ENCODE data around the gene SCUBE1. TPM values are rescaled to one million over a fixed set of nuclear protein-coding genes. Genes with fewer than 3 reads are reported as not detected.

SCUBE1 gene
- total and polyA plus RNA-seq, 2 experiments from 2014 or later = 2.1 to 2.2 TPM

DNA sequence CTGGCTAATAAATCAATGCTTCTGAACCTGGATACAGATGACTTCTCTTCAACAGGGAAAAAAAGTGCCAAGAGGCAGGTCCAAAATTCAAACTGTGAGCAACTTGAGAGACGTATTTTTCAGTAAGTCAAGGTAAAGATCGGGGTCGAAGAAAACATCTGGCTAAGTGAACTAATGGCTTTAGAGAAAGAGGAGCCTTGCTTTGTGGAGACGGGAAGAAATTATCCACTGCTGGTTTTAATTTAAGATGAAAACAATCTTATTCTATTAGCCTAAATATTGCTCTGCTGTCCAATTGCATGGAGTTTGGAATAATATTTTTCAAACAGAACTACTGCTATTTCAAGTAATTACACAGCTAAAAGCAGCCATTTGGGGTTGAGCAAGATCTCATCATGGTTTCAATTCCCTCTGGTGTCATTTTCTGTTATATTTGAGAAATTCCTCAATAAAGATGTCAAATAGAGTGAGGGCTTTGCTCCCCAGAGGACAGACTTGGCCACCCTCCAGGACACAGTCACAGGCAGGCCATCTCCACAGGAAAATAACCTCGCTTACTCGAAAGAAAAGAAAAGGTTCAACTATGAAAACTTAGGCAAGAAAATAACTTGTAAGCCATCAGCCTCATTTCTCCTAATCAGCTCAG is 29.8 kb downstream of the SCUBE1 start:
- no peak overlapping the region for H3K4me3 ChIP-seq

GRCh38 chr22:43312608-43313007 is 30.6 kb downstream of the SCUBE1 start:
- TF ChIP-seq CTCF (IDR thresholded peaks at IDR 0.05; ENCODE audit: poor library complexity) (no peak), EZH2 (IDR thresholded peaks at IDR 0.05; ENCODE audit: borderline replicate concordance) (no peak), EZH2phosphoT487 (IDR thresholded peaks at IDR 0.05; ENCODE audit: low read depth, severe bottlenecking, unreplicated experiment) (no peak)
- no peak for DNase-seq (ENCODE audit: low spot score)
- H3K9me2 ChIP-seq (replicated peaks; ENCODE audit: insufficient read depth) = no peaks in the 10 kb centered on the region
- H3K9me3 ChIP-seq (ENCODE audit: low read depth) = no peaks in the 10 kb centered on the region
- H3K4me1 ChIP-seq (ENCODE audit: insufficient read depth) = peaks cover 32% of the 10 kb centered on the region
- H3K27ac ChIP-seq = no peak overlapping the region
- no peaks in the 10 kb centered on the region for H4K20me1 ChIP-seq (ENCODE audit: insufficient read depth, poor library complexity, severe bottlenecking)
- no peaks in the 10 kb centered on the region for H3K27me3 ChIP-seq
- no peak overlapping the region for H3K4me2 ChIP-seq
- no peaks in the 10 kb centered on the region for H3K79me2 ChIP-seq
- WGBS (ENCODE audit: low lambda C conversion rate, missing lambda C conversion rate) = 84% methylated on average over 10 of the region's 10 CpGs
- H3K4me3 ChIP-seq = no peak overlapping the region
- no peaks in the 10 kb centered on the region for H3K36me3 ChIP-seq (replicated peaks; ENCODE audit: insufficient read depth, low read depth)
- H2AFZ ChIP-seq = no peak overlapping the region

More for the DNA sequence above, 29.8 kb downstream of the SCUBE1 start:
- no peaks in the 10 kb centered on the region for H3K79me2 ChIP-seq
- DNase-seq (ENCODE audit: low spot score) = no peak
- H3K36me3 ChIP-seq (replicated peaks; ENCODE audit: insufficient read depth, low read depth) = no peaks in the 10 kb centered on the region
- no peak overlapping the region for H2AFZ ChIP-seq
- H3K4me2 ChIP-seq = no peak overlapping the region
- no peaks in the 10 kb centered on the region for H4K20me1 ChIP-seq (ENCODE audit: insufficient read depth, poor library complexity, severe bottlenecking)
- no peaks in the 10 kb centered on the region for H3K9me3 ChIP-seq (ENCODE audit: low read depth)
- WGBS (ENCODE audit: low lambda C conversion rate, missing lambda C conversion rate) = 53% methylated on average over 6 of the region's 6 CpGs
- no peaks in the 10 kb centered on the region for H3K9me2 ChIP-seq (replicated peaks; ENCODE audit: insufficient read depth)
- TF ChIP-seq CTCF (IDR thresholded peaks at IDR 0.05; ENCODE audit: poor library complexity) = no peak
- TF ChIP-seq EZH2phosphoT487 (IDR thresholded peaks at IDR 0.05; ENCODE audit: low read depth, severe bottlenecking, unreplicated experiment) = peak; percentile 46
- H3K27ac ChIP-seq = peak overlapping the region; percentile 32
- no peaks in the 10 kb centered on the region for H3K27me3 ChIP-seq
- peaks cover 34% of the 10 kb centered on the region for H3K4me1 ChIP-seq (ENCODE audit: insufficient read depth)

- Histone ChIP-seq H3K4me1 (ENCODE audit: insufficient read depth) (peaks cover 29% of the 10 kb centered on the region), H4K20me1 (ENCODE audit: insufficient read depth, poor library complexity, severe bottlenecking) (no peaks in the 10 kb centered on the region), H3K36me3 (replicated peaks; ENCODE audit: insufficient read depth, low read depth) (no peaks in the 10 kb centered on the region), H2AFZ (no peak overlapping the region), H3K9me3 (ENCODE audit: low read depth) (no peaks in the 10 kb centered on the region), H3K79me2 (no peaks in the 10 kb centered on the region), H3K27ac (no peak overlapping the region), H3K4me2 (no peak overlapping the region), H3K9me2 (replicated peaks; ENCODE audit: insufficient read depth) (no peaks in the 10 kb centered on the region), H3K27me3 (no peaks in the 10 kb centered on the region), H3K4me3 (no peak overlapping the region)
- WGBS (ENCODE audit: low lambda C conversion rate, missing lambda C conversion rate) = 100% methylated on average over 1 of the region's 1 CpG
- no peak for TF ChIP-seq EZH2phosphoT487 (IDR thresholded peaks at IDR 0.05; ENCODE audit: low read depth, severe bottlenecking, unreplicated experiment)
- no peak for DNase-seq (ENCODE audit: low spot score)
Observed at GRCh38 chr22:43310798-43311197, 32.4 kb downstream of the SCUBE1 start.

DNA sequence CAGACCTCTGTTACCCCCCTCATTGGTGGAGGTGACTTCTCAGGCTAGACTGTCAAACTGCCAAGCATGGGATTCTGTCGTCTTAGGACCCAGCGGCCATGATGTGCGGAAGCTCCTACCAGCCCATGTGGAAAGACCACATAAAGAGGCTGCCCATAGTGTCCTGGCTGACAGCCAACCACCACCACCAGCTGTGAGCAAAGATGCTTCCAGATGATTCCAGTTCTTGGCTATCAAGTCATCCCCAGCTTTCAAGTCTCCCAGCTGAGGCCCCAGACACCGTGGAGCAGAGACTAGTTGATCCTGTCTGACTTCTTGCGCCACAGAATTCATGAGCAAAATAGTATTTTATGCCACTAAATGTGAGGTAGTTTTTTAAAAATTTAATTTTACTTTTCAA is 32.9 kb downstream of the SCUBE1 start:
- peaks cover 27% of the 10 kb centered on the region for H3K4me1 ChIP-seq (ENCODE audit: insufficient read depth)
- no peak overlapping the region for H3K4me2 ChIP-seq
- H3K27ac ChIP-seq = no peak overlapping the region
- H3K36me3 ChIP-seq (replicated peaks; ENCODE audit: insufficient read depth, low read depth) = no peaks in the 10 kb centered on the region
- H3K4me3 ChIP-seq = no peak overlapping the region
- no peaks in the 10 kb centered on the region for H3K79me2 ChIP-seq
- no peaks in the 10 kb centered on the region for H3K27me3 ChIP-seq
- TF ChIP-seq EZH2 (IDR thresholded peaks at IDR 0.05; ENCODE audit: borderline replicate concordance) = no peak
- TF ChIP-seq CTCF (IDR thresholded peaks at IDR 0.05; ENCODE audit: poor library complexity) = no peak
- TF ChIP-seq EZH2phosphoT487 (IDR thresholded peaks at IDR 0.05; ENCODE audit: low read depth, severe bottlenecking, unreplicated experiment) = no peak
- H3K9me2 ChIP-seq (replicated peaks; ENCODE audit: insufficient read depth) = no peaks in the 10 kb centered on the region
- DNase-seq (ENCODE audit: low spot score) = peak; percentile 53
- no peaks in the 10 kb centered on the region for H3K9me3 ChIP-seq (ENCODE audit: low read depth)
- 75% methylated on average over 5 of the region's 5 CpGs for WGBS (ENCODE audit: low lambda C conversion rate, missing lambda C conversion rate)
- H2AFZ ChIP-seq = no peak overlapping the region
- H4K20me1 ChIP-seq (ENCODE audit: insufficient read depth, poor library complexity, severe bottlenecking) = no peaks in the 10 kb centered on the region
